ENCODE results near the gene CCDC170. TPM values are rescaled to one million over a fixed set of nuclear protein-coding genes. Genes with fewer than 3 reads are reported as not detected.

Gene CCDC170
- total RNA-seq, 1 donor from 2014 or later, result not detected

DNA sequence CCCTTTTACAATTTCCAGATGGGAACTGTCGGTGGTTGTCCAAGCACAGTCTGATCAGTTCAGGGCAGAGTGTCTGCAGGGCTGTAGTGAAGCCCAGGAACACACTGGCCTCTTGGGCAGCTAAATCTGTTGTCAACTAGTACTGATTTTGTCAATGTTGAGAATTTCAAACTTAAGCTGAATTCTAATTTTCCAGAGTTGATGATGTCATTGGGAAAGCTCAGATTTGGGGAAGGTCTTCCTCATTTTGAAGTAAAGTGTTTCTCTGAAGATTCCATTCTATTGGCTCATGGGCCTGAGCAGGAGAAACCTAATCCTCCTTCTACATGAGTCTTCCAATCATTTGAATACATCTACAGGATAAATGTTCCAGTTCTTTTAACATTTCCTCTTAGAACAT, 72.1 kb downstream of the CCDC170 start:
- Histone ChIP-seq H3K36me3 (ENCODE audit: control insufficient read depth, insufficient read depth, low read length) (no peaks in the 10 kb centered on the region), H3K27me3 (ENCODE audit: control insufficient read depth, insufficient read depth, low read length) (no peaks in the 10 kb centered on the region), H3K4me3 (ENCODE audit: low read depth, low read length) (no peak overlapping the region)
- no peak for DNase-seq (ENCODE audit: low read depth)
- TF ChIP-seq, protein P1, sequence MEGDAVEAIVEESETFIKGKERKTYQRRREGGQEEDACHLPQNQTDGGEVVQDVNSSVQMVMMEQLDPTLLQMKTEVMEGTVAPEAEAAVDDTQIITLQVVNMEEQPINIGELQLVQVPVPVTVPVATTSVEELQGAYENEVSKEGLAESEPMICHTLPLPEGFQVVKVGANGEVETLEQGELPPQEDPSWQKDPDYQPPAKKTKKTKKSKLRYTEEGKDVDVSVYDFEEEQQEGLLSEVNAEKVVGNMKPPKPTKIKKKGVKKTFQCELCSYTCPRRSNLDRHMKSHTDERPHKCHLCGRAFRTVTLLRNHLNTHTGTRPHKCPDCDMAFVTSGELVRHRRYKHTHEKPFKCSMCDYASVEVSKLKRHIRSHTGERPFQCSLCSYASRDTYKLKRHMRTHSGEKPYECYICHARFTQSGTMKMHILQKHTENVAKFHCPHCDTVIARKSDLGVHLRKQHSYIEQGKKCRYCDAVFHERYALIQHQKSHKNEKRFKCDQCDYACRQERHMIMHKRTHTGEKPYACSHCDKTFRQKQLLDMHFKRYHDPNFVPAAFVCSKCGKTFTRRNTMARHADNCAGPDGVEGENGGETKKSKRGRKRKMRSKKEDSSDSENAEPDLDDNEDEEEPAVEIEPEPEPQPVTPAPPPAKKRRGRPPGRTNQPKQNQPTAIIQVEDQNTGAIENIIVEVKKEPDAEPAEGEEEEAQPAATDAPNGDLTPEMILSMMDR (IDR thresholded peaks at IDR 0.05; ENCODE audit: insufficient read depth, low read length, poor library complexity, severe bottlenecking), result no peak

DNA sequence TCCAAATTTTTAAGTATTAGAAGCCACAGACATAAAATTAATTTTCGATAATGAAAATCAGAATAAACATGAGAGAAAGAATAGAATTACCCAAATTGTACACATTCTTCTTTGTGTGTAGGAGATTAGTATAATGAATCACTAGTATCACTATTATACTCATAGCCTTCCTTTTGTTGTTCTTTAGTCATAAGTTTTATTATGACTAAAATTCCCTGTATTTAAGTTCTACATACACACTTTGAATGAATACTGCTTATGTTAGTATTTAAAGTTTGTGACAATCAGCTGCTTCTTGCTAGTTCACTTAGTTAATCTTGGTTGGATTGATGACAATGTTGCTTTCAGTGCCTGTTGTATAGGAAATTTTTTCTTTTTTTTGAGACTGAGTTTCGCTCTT, 72.7 kb downstream of the CCDC170 start:
- Histone ChIP-seq H3K36me3 (ENCODE audit: control insufficient read depth, insufficient read depth, low read length) (no peaks in the 10 kb centered on the region), H3K4me3 (ENCODE audit: low read depth, low read length) (no peak overlapping the region), H3K27me3 (ENCODE audit: control insufficient read depth, insufficient read depth, low read length) (no peaks in the 10 kb centered on the region)
- no peak for DNase-seq (ENCODE audit: low read depth)
- TF ChIP-seq, protein P1 (IDR thresholded peaks at IDR 0.05; ENCODE audit: insufficient read depth, low read length, poor library complexity, severe bottlenecking), result no peak

DNA sequence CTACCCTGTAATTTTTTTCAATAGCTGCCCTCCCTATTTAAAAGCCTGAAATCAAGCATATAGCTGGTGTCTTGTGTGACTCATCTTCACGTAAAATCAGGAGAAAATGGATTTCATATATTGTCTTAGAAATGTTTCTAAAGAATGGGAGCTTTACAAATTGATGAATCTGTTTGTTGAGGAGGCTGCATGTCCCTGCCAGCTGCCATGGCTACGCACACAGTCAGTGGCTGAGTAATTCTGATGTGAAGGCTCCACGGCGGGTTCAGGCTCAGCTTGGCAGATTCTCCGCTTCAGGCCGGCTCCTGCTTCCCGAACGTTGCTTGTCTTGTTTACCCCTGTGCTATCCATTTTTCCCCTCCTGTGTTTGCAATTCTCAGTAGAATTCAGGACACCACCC, 82.8 kb downstream of the CCDC170 start:
- no peak for DNase-seq (ENCODE audit: low read depth)
- TF ChIP-seq, protein P1 (IDR thresholded peaks at IDR 0.05; ENCODE audit: insufficient read depth, low read length, poor library complexity, severe bottlenecking), result no peak
- Histone ChIP-seq H3K36me3 (ENCODE audit: control insufficient read depth, insufficient read depth, low read length) (no peaks in the 10 kb centered on the region), H3K27me3 (ENCODE audit: control insufficient read depth, insufficient read depth, low read length) (no peaks in the 10 kb centered on the region), H3K4me3 (ENCODE audit: low read depth, low read length) (no peak overlapping the region)

DNA sequence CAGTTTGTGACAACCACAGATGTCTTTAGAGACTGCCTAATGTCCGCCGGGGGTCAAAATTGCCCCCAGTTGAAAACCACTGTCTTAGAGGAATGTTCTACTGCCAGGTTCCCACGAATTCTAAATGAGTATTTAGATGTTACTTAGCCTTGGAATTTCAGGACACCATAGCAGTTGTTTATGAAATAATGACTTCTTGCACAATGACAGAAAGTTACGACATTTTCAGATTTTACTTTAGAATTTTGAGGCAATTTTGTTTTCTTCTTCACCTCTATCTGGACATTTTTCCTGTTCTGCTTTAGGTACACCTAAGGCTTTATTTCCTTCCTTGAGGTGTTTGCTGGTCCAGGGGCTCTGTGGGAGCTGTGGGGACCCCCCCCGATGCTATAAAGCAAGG, 83.4 kb downstream of the CCDC170 start:
- H3K36me3 ChIP-seq (ENCODE audit: control insufficient read depth, insufficient read depth, low read length), result no peaks in the 10 kb centered on the region
- H3K27me3 ChIP-seq (ENCODE audit: control insufficient read depth, insufficient read depth, low read length), result no peaks in the 10 kb centered on the region
- DNase-seq (ENCODE audit: low read depth), result no peak
- no peak overlapping the region for H3K4me3 ChIP-seq (ENCODE audit: low read depth, low read length)
- TF ChIP-seq, protein P1 (IDR thresholded peaks at IDR 0.05; ENCODE audit: insufficient read depth, low read length, poor library complexity, severe bottlenecking), result no peak

DNA sequence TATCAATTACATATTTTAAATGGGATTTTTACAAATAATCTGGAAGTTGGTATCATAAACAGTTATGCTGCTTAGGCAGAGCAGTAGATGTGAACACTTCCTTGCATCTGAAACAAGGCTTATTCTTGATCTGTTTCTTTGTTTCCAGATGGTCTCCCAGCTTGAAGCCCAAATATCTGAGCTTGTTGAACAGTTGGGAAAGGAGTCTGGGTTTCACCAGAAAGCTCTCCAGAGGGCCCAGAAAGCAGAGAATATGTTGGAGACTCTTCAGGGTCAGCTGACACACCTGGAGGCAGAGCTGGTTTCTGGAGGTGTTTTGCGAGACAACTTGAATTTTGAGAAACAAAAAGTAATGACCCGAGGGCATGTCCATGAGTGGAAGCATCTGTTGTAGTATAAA, 91.9 kb downstream of the CCDC170 start:
- DNase-seq (ENCODE audit: low read depth), result no peak
- Histone ChIP-seq H3K36me3 (ENCODE audit: control insufficient read depth, insufficient read depth, low read length) (no peaks in the 10 kb centered on the region), H3K27me3 (ENCODE audit: control insufficient read depth, insufficient read depth, low read length) (no peaks in the 10 kb centered on the region), H3K4me3 (ENCODE audit: low read depth, low read length) (no peak overlapping the region)
- TF ChIP-seq, protein P1 (IDR thresholded peaks at IDR 0.05; ENCODE audit: insufficient read depth, low read length, poor library complexity, severe bottlenecking), result no peak

DNA sequence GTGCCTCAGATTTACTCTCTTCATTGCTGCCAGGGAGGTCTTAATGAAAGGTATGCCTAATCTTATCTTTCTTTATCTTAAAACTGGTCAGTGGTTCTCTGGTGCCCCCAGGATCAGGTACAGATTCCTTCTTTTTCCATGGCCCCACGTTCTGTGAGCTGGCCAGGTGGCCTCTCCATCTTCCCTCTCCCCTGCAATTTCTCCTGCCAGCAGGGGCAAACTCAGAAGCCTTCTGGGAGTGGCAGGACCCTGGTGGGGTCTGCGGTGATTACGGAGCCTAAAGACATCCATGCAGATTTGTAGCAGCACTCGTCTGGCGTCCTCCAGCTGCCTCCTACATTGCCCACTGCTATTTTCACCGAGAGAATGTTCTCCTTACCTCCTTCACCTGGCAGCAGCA, 95.8 kb downstream of the CCDC170 start:
- Histone ChIP-seq H3K27me3 (ENCODE audit: control insufficient read depth, insufficient read depth, low read length) (no peaks in the 10 kb centered on the region), H3K4me3 (ENCODE audit: low read depth, low read length) (no peak overlapping the region), H3K36me3 (ENCODE audit: control insufficient read depth, insufficient read depth, low read length) (no peaks in the 10 kb centered on the region)
- DNase-seq (ENCODE audit: low read depth), result no peak
- TF ChIP-seq, protein P1 (IDR thresholded peaks at IDR 0.05; ENCODE audit: insufficient read depth, low read length, poor library complexity, severe bottlenecking), result peak; percentile 6
